Peyer's patch (tissue), 4 donors: Measurements from ENCODE around the gene CALML3. TPM values are rescaled to one million over a fixed set of nuclear protein-coding genes. Genes with fewer than 3 reads are reported as not detected.
A peak's percentile ranks its signal among the peaks of the same experiment; 100 is the strongest.

ENCODE experiments used
- DNase-seq, 3 donors: peaks; one replicate each; pipeline ENCODE4 v3.0.0-alpha.2; 2017 to 2019
- H3K27ac ChIP-seq, 4 donors: fragments of 200-600 bp; sonication (generic); one replicate each; pipeline ENCODE4 v1.5.1; 2016 to 2019
- H3K27me3 ChIP-seq, 2 donors: fragments of 200-600 bp; sonication (generic); one replicate each; pipeline ENCODE4 v1.5.1; 2019
- H3K36me3 ChIP-seq, 3 donors: fragments of 200-600 bp; sonication (generic); one replicate each; pipeline ENCODE4 v1.5.1; 2016 to 2019
- H3K4me1 ChIP-seq, 4 donors: fragments of 200-600 bp; sonication (generic); one replicate each; pipeline ENCODE4 v1.5.1; 2016 to 2019
- H3K4me3 ChIP-seq, 4 donors: fragments of 200-600 bp; sonication (generic); 1 replicate in 3 of 4; 2 replicates in 1 of 4; pipeline ENCODE4 v1.5.1; 2016 to 2019; ENCODE audit warnings: mild to moderate bottlenecking in 1 of 4
- H3K9me3 ChIP-seq, 4 donors: fragments of 200-600 bp; sonication (generic); one replicate each; pipeline ENCODE4 v1.5.1; 2016 to 2019; ENCODE audit warnings: mild to moderate bottlenecking in 1 of 4
- CTCF ChIP-seq, 6 experiments: fragments of 450-650 bp in 4 of 6; fragments of 200-600 bp in 2 of 6; sonication (generic) in 1 of 6; IDR thresholded peaks; one replicate each; pipeline ENCODE4 v1.5.1; 2017 to 2019; ENCODE audit warnings: antibody characterized with exemption in 6 of 6, mild to moderate bottlenecking in 3 of 6, moderate library complexity in 1 of 6
- POLR2A ChIP-seq, 2 donors: fragments of 450-650 bp; IDR thresholded peaks; one replicate each; pipeline ENCODE4 v1.5.1; 2017; ENCODE audit warnings: antibody characterized with exemption in 2 of 2, mild to moderate bottlenecking in 2 of 2, moderate library complexity in 2 of 2
- total RNA-seq, 4 donors: library from RNA; depleted of rRNA; stranded (reverse); fragments of >200 nt; gene quantifications; one replicate each; pipeline ENCODE4 v1.1.0, GENCODE V29; 2016

The CALML3 gene
- total RNA-seq, 4 donors from 2014 or later = not detected

GRCh38 chr10:5547931-5548660 is 23.3 kb downstream of the CALML3 start:
- H3K4me1 ChIP-seq = peaks cover 0 to 65% (median 12%) of the 10 kb centered on the region in 4 donors
- DNase-seq = peak in 1 of 3 donors; percentile 66
- no peaks in the 10 kb centered on the region for H3K27me3 ChIP-seq
- no peaks in the 10 kb centered on the region for H3K36me3 ChIP-seq
- H3K27ac ChIP-seq = peak overlapping the region in 3 of 4 donors; percentile 86 to 97 (median 96)
- no peaks in the 10 kb centered on the region for H3K9me3 ChIP-seq
- H3K4me3 ChIP-seq = peak overlapping the region in 2 of 4 donors; percentile 27 to 31
- TF ChIP-seq POLR2A (IDR thresholded peaks at IDR 0.05) = no peak
- no peak for TF ChIP-seq CTCF (IDR thresholded peaks at IDR 0.05)

GRCh38 chr10:5549462-5550249 is 24.9 kb downstream of the CALML3 start:
- peaks cover 0 to 72% (median 12%) of the 10 kb centered on the region in 4 donors for H3K4me1 ChIP-seq
- no peaks in the 10 kb centered on the region for H3K27me3 ChIP-seq
- H3K9me3 ChIP-seq = no peaks in the 10 kb centered on the region
- H3K27ac ChIP-seq = peak overlapping the region in 3 of 4 donors; percentile 46 to 97 (median 96)
- no peaks in the 10 kb centered on the region for H3K36me3 ChIP-seq
- H3K4me3 ChIP-seq = no peak overlapping the region
- peak in 1 of 3 donors; percentile 44 for DNase-seq
- TF ChIP-seq CTCF (IDR thresholded peaks at IDR 0.05) (no peak), POLR2A (IDR thresholded peaks at IDR 0.05) (no peak)

- Histone ChIP-seq H3K36me3 (no peaks in the 10 kb centered on the region), H3K27me3 (no peaks in the 10 kb centered on the region), H3K9me3 (no peaks in the 10 kb centered on the region), H3K4me3 (no peak overlapping the region), H3K4me1 (peaks cover 0 to 72% (median 12%) of the 10 kb centered on the region in 4 donors), H3K27ac (no peak overlapping the region)
- TF ChIP-seq CTCF (IDR thresholded peaks at IDR 0.05) = no peak
- no peak for TF ChIP-seq POLR2A (IDR thresholded peaks at IDR 0.05)
- DNase-seq = no peak
Measured at GRCh38 chr10:5550250-5550545, 25.4 kb downstream of the CALML3 start.

- Histone ChIP-seq H3K36me3 (no peaks in the 10 kb centered on the region), H3K27me3 (no peaks in the 10 kb centered on the region), H3K9me3 (no peaks in the 10 kb centered on the region), H3K4me3 (no peak overlapping the region), H3K4me1 (peaks cover 0 to 66% (median 12%) of the 10 kb centered on the region in 4 donors), H3K27ac (peak overlapping the region in 3 of 4 donors; percentile 46 to 77 (median 68))
- peak in 1 of 3 donors; percentile 53 for DNase-seq
- TF ChIP-seq POLR2A (IDR thresholded peaks at IDR 0.05) = no peak
- TF ChIP-seq CTCF (IDR thresholded peaks at IDR 0.05) = no peak
Measured at GRCh38 chr10:5550621-5551530, 26.1 kb downstream of the CALML3 start.
